HG03139 (cell line): ENCODE data around the gene DNAJB8.

Source experiments
- ATAC-seq: cut with Tn5 transposase; IDR thresholded peaks from one replicate; pipeline ENCODE4 v1.9.1; 2021; ENCODE audit not compliant: unreplicated experiment

Gene DNAJB8

GRCh38 chr3:128466840-128467541 is at the start of gene DNAJB8:
Gene DNAJB8, minus strand, starts transcription at chr3:128466890. Its CDS starts 3,645 bp downstream, at chr3:128463245.
- ATAC-seq, result no peak

GRCh38 chr3:128515967-128516366 is 49.3 kb upstream of the DNAJB8 start:
- no peak for ATAC-seq

GRCh38 chr3:128508852-128509251 is 42.2 kb upstream of the DNAJB8 start:
- ATAC-seq, result no peak

- ATAC-seq, result no peak
Measured at GRCh38 chr3:128506754-128507153, 40.1 kb upstream of the DNAJB8 start.

- ATAC-seq, result no peak
Measured at GRCh38 chr3:128505771-128506170, 39.1 kb upstream of the DNAJB8 start.

- no peak for ATAC-seq
Measured at GRCh38 chr3:128504963-128505730, 38.5 kb upstream of the DNAJB8 start.

- no peak for ATAC-seq
Measured at GRCh38 chr3:128504533-128504915, 37.8 kb upstream of the DNAJB8 start.

GRCh38 chr3:128503751-128504532 is 37.3 kb upstream of the DNAJB8 start:
- no peak for ATAC-seq

GRCh38 chr3:128503164-128503651 is 36.5 kb upstream of the DNAJB8 start:
- ATAC-seq, result no peak

GRCh38 chr3:128502712-128503111 is 36.0 kb upstream of the DNAJB8 start:
- no peak for ATAC-seq

- ATAC-seq, result no peak
Measured at GRCh38 chr3:128501431-128501830, 34.7 kb upstream of the DNAJB8 start.

GRCh38 chr3:128500556-128500955 is 33.9 kb upstream of the DNAJB8 start:
- no peak for ATAC-seq

GRCh38 chr3:128499724-128500275 is 33.1 kb upstream of the DNAJB8 start:
- ATAC-seq, result no peak

- ATAC-seq, result no peak
Measured at GRCh38 chr3:128498901-128499530, 32.3 kb upstream of the DNAJB8 start.

- no peak for ATAC-seq
Measured at GRCh38 chr3:128498127-128498626, 31.5 kb upstream of the DNAJB8 start.

- no peak for ATAC-seq
Measured at GRCh38 chr3:128497305-128498126, 30.8 kb upstream of the DNAJB8 start.

- no peak for ATAC-seq
Measured at GRCh38 chr3:128496602-128497304, 30.1 kb upstream of the DNAJB8 start.

GRCh38 chr3:128496019-128496601 is 29.4 kb upstream of the DNAJB8 start:
- no peak for ATAC-seq
